Activated CD8-positive, alpha-beta T cell treated with anti-CD3 and anti-CD28 coated beads, Interleukin-2, amount 10 ng/mL, durations not matched to agents 7 days and 5 days (primary cell): ENCODE results near the gene NOP53. TPM values are rescaled to one million over a fixed set of nuclear protein-coding genes. Genes with fewer than 3 reads are reported as not detected.
"Not testable (repeated sequence)": the region's sequence is repeated elsewhere in the genome, so short reads cannot be mapped to it uniquely, and the experiment has no call there.

Source experiments
- ATAC-seq: fragments of 150-1000 bp; cut with Tn5 transposase; one replicate; pipeline ENCODE4 v1.10.0; 2021; ENCODE audit warnings: moderate library complexity
- CTCF ChIA-PET: fragments of 350-600 bp; sonication (Branson Sonifier 250); formaldehyde crosslinking; loops from one replicate; lab custom pipeline; 2021; ENCODE audit warnings: antibody characterized with exemption; lab: Charles Lee
- POLR2A ChIA-PET: fragments of 350-600 bp; sonication (Branson Sonifier 250); formaldehyde crosslinking; loops from one replicate; lab custom pipeline; 2021; ENCODE audit warnings: antibody characterized with exemption; lab: Charles Lee
- DNase-seq: peaks from one replicate; pipeline ENCODE4 v3.0.0-alpha.2; 2020
- H3K27ac Mint-ChIP-seq: one replicate; pipeline ENCODE4 v1.8.0; 2021; ENCODE audit warnings: mild to moderate bottlenecking, mixed read lengths
- H3K27me3 Mint-ChIP-seq: one replicate; pipeline ENCODE4 v1.8.0; 2021; ENCODE audit warnings: low read depth, mixed read lengths
- H3K36me3 Mint-ChIP-seq: one replicate; pipeline ENCODE4 v1.8.0; 2021; ENCODE audit warnings: low read depth, mixed read lengths
- H3K4me1 Mint-ChIP-seq: one replicate; pipeline ENCODE4 v1.8.0; 2021; ENCODE audit warnings: low read depth, mixed read lengths
- H3K4me3 Mint-ChIP-seq: one replicate; pipeline ENCODE4 v1.8.0; 2021; ENCODE audit warnings: mild to moderate bottlenecking, mixed read lengths
- H3K9me3 Mint-ChIP-seq: one replicate; pipeline ENCODE4 v1.8.0; 2022; ENCODE audit warnings: mixed read lengths; ENCODE audit not compliant: insufficient read depth
- total RNA-seq, 2 experiments: library from RNA; stranded (reverse); gene quantifications; one replicate each; pipeline ENCODE4 v1.2.3, GENCODE V29; 2021

The NOP53 gene
- total RNA-seq, 2 experiments from 2014 or later = 244 to 272 TPM

- Mint-ChIP-seq H3K36me3 (peaks cover 5% of the 10 kb centered on the region), H3K4me1 (peaks cover 24% of the 10 kb centered on the region), H3K27me3 (no peaks in the 10 kb centered on the region), H3K9me3 (peaks cover 5% of the 10 kb centered on the region), H3K4me3 (no peak overlapping the region), H3K27ac (no peak overlapping the region)
- ATAC-seq (no peak), DNase-seq (no peak)
- ChIA-PET POLR2A (interaction anchor here (0.9 kb wide), 1 partner anchor 9 kb away, joined by 3 read pairs; no protein-coding TSS in a partner anchor), CTCF (interaction anchor here (2.2 kb wide), 1 partner anchor 28 kb away, joined by 13 read pairs; the partner anchor contains the start of gene EHD2)
Observed at GRCh38 chr19:47740866-47741519, 4.4 kb upstream of the NOP53 start.

GRCh38 chr19:47741544-47742140 lies 3.7 kb upstream of the NOP53 start:
- Mint-ChIP-seq H3K27ac (no peak overlapping the region), H3K27me3 (no peaks in the 10 kb centered on the region), H3K36me3 (peaks cover 6% of the 10 kb centered on the region), H3K4me3 (no peak overlapping the region), H3K9me3 (peaks cover 5% of the 10 kb centered on the region), H3K4me1 (peaks cover 25% of the 10 kb centered on the region)
- CTCF ChIA-PET = interaction anchor here (0.9 to 2.2 kb wide), 2 partner anchors 29 kb away, joined by 4 to 13 read pairs; partner anchors contain the start of gene EHD2
- ATAC-seq (no peak), DNase-seq (no peak)
- POLR2A ChIA-PET = interaction anchor here (0.9 kb wide), 1 partner anchor 9 kb away, joined by 3 read pairs; no protein-coding TSS in a partner anchor

- Mint-ChIP-seq H3K9me3 (peaks cover 5% of the 10 kb centered on the region), H3K4me3 (peak overlapping the region; percentile 77), H3K36me3 (peaks cover 12% of the 10 kb centered on the region), H3K27me3 (no peaks in the 10 kb centered on the region), H3K4me1 (peaks cover 31% of the 10 kb centered on the region), H3K27ac (no peak overlapping the region)
- ChIA-PET POLR2A (interaction anchor here (0.8 kb wide), 1 partner anchor 30 kb away, joined by 3 read pairs; no protein-coding TSS in a partner anchor), CTCF (interaction anchor here (0.7 to 3.9 kb wide), 7 partner anchors 10 to 310 kb away, joined by 3 to 64 read pairs (median 3); partner anchors contain the start of gene EHD2)
- no peak for DNase-seq
- ATAC-seq = no peak
Observed at GRCh38 chr19:47742634-47743033, 2.7 kb upstream of the NOP53 start.

- Mint-ChIP-seq H3K27ac (peak overlapping the region; percentile 99), H3K4me1 (peaks cover 58% of the 10 kb centered on the region), H3K36me3 (peaks cover 35% of the 10 kb centered on the region), H3K4me3 (peak overlapping the region; percentile 99)
- CTCF ChIA-PET = interaction anchor here (1.0 to 3.9 kb wide), 4 partner anchors 33 to 318 kb away, joined by 3 to 64 read pairs (median 4); partner anchors contain the start of gene EHD2
- H3K9me3 Mint-ChIP-seq, DNase-seq, ATAC-seq, H3K27me3 Mint-ChIP-seq: not testable (repeated sequence)
- POLR2A ChIA-PET = interaction anchor here (0.8 to 1.3 kb wide), 4 partner anchors 10 to 135 kb away, joined by 3 to 4 read pairs (median 4); no protein-coding TSS in a partner anchor
Observed at GRCh38 chr19:47746129-47746528, 783 bp downstream of the NOP53 start.

- Mint-ChIP-seq H3K36me3 (peaks cover 61% of the 10 kb centered on the region), H3K27me3 (no peaks in the 10 kb centered on the region), H3K9me3 (peaks cover 4% of the 10 kb centered on the region), H3K4me1 (peaks cover 70% of the 10 kb centered on the region), H3K4me3 (peak overlapping the region; percentile 46), H3K27ac (peak overlapping the region; percentile 81)
- ATAC-seq (no peak), DNase-seq (no peak)
- POLR2A ChIA-PET = interaction anchor here (1.0 kb wide), 1 partner anchor 18 kb away, joined by 3 read pairs; no protein-coding TSS in a partner anchor
- CTCF ChIA-PET = no interaction called here
Observed at GRCh38 chr19:47749326-47749725, 4.0 kb downstream of the NOP53 start.

- peak overlapping the region; percentile 9 for H3K27ac Mint-ChIP-seq
Observed at GRCh38 chr19:47750752-47751151, 5.4 kb downstream of the NOP53 start.

GRCh38 chr19:47752440-47753211 lies 7.3 kb downstream of the NOP53 start:
- DNase-seq (no peak), ATAC-seq (peak; percentile 7)
- H3K4me1 Mint-ChIP-seq = peaks cover 56% of the 10 kb centered on the region
- peaks cover 62% of the 10 kb centered on the region for H3K36me3 Mint-ChIP-seq
- no peak overlapping the region for H3K4me3 Mint-ChIP-seq
- H3K9me3 Mint-ChIP-seq = no peaks in the 10 kb centered on the region
- ChIA-PET CTCF (interaction anchor here (0.9 to 1.9 kb wide), 5 partner anchors 8 to 237 kb away, joined by 3 to 7 read pairs (median 3); partner anchors contain the start of gene EHD2), POLR2A (interaction anchor here (1.1 kb wide), 1 partner anchor 62 kb away, joined by 8 read pairs; no protein-coding TSS in a partner anchor)
- peak overlapping the region; percentile 67 for H3K27ac Mint-ChIP-seq
- no peaks in the 10 kb centered on the region for H3K27me3 Mint-ChIP-seq

More at GRCh38 chr19:47750752-47751151, 5.4 kb downstream of the NOP53 start:
- ATAC-seq (no peak), DNase-seq (no peak)
- H3K36me3 Mint-ChIP-seq = peaks cover 56% of the 10 kb centered on the region
- POLR2A ChIA-PET = interaction anchor here (0.9 kb wide), 1 partner anchor 10 kb away, joined by 3 read pairs; no protein-coding TSS in a partner anchor
- H3K4me3 Mint-ChIP-seq = no peak overlapping the region
- no peaks in the 10 kb centered on the region for H3K27me3 Mint-ChIP-seq
- CTCF ChIA-PET = no interaction called here
- no peaks in the 10 kb centered on the region for H3K9me3 Mint-ChIP-seq
- peaks cover 63% of the 10 kb centered on the region for H3K4me1 Mint-ChIP-seq

- ATAC-seq (no peak), DNase-seq (no peak)
- ChIA-PET POLR2A (no interaction called here), CTCF (no interaction called here)
- H3K27me3 Mint-ChIP-seq = no peaks in the 10 kb centered on the region
- H3K27ac Mint-ChIP-seq = peak overlapping the region; percentile 26
- peaks cover 66% of the 10 kb centered on the region for H3K36me3 Mint-ChIP-seq
- H3K4me3 Mint-ChIP-seq = no peak overlapping the region
- H3K9me3 Mint-ChIP-seq = no peaks in the 10 kb centered on the region
- H3K4me1 Mint-ChIP-seq = peaks cover 40% of the 10 kb centered on the region
Observed at GRCh38 chr19:47754206-47755064, 9.1 kb downstream of the NOP53 start.

GRCh38 chr19:47755065-47755761 lies 9.9 kb downstream of the NOP53 start:
- Mint-ChIP-seq H3K4me1 (peaks cover 33% of the 10 kb centered on the region), H3K27ac (no peak overlapping the region), H3K36me3 (peaks cover 64% of the 10 kb centered on the region), H3K9me3 (no peaks in the 10 kb centered on the region), H3K4me3 (no peak overlapping the region), H3K27me3 (no peaks in the 10 kb centered on the region)
- POLR2A ChIA-PET = interaction anchor here (1.3 kb wide), 1 partner anchor 9 kb away, joined by 4 read pairs; the partner anchor contains the start of gene NOP53
- no peak for ATAC-seq
- CTCF ChIA-PET = no interaction called here
- no peak for DNase-seq
